GM06990 (cell line): ENCODE results near the gene ALAS1.

Experiments used
- DNase-seq: peaks from one replicate; pipeline ENCODE4 v3.0.0-alpha.2; 2011; ENCODE audit not compliant: insufficient read length; ENCODE audit errors: extremely low read depth
- H3K27me3 ChIP-seq: replicated peaks from 2 replicates; pipeline ENCODE4 v1.6.0; 2011; ENCODE audit warnings: low read length; ENCODE audit not compliant: control insufficient read depth, insufficient read depth
- H3K36me3 ChIP-seq: 2 replicates; pipeline ENCODE4 v1.5.1; 2011; ENCODE audit warnings: low read length; ENCODE audit not compliant: control insufficient read depth, insufficient read depth
- H3K4me3 ChIP-seq: replicated peaks from 2 replicates; pipeline ENCODE4 v1.5.1; 2011; ENCODE audit warnings: low read depth, mild to moderate bottlenecking, control low read depth, low read length
- CTCF ChIP-seq: IDR thresholded peaks from 2 replicates; pipeline ENCODE4 v1.5.1; 2011; ENCODE audit warnings: low read length, control low read depth, mild to moderate bottlenecking, inconsistent platforms; ENCODE audit not compliant: insufficient read depth, poor library complexity, severe bottlenecking

Gene ALAS1

GRCh38 chr3:52205727-52206372 is 7.9 kb downstream of the ALAS1 start:
- H3K36me3 ChIP-seq, result peaks cover 31% of the 10 kb centered on the region
- H3K4me3 ChIP-seq, result no peak overlapping the region
- no peak for TF ChIP-seq CTCF
- no peak for DNase-seq
- H3K27me3 ChIP-seq, result no peaks in the 10 kb centered on the region

DNA sequence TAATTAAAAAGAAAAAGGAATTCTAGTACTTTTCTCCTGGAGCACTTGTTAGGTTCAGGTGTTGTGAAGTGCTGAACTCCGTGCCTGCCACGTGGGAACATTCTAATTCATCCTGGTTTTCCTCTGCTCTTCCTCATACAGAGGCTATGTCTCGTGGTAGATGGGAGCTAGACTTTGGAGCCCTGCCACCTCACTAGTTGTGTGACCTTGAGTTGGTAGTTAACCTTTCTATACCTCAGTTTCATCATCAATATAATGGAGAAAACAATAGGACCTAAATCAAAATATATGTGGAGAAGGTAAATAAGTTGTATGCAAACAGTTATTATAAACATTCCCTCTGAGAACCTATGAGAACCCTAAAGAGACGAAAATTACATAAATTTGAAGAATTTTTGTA is 10.6 kb downstream of the ALAS1 start:
- peaks cover 42% of the 10 kb centered on the region for H3K36me3 ChIP-seq
- DNase-seq, result no peak
- TF ChIP-seq CTCF, result no peak
- no peak overlapping the region for H3K4me3 ChIP-seq
- no peaks in the 10 kb centered on the region for H3K27me3 ChIP-seq

- Histone ChIP-seq H3K27me3 (no peaks in the 10 kb centered on the region), H3K4me3 (no peak overlapping the region), H3K36me3 (peaks cover 39% of the 10 kb centered on the region)
- no peak for DNase-seq
- no peak for TF ChIP-seq CTCF
Measured at GRCh38 chr3:52210037-52210436, 12.1 kb downstream of the ALAS1 start.

DNA sequence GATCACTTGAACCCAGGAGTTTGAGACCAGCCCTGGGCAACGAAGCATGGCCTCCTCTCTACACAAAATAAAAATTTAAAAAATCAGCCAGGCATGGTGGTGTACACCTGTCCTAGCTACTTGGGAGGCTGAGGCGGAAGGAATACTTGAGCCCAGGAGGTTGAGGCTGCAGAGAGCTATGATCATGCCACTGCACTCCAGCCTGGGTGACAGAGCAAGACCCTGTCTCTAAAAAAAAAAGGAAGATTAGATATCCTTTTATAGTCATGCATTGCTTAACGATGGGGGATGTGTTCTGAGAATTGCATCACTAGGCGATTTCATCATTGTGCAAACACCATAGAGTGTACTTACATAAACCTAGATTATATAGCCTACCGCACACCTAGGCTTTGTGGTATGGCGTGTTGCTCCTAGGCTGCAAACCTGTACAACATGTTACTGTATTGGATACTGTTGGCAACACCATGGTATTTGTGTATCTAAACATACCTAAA is 12.6 kb downstream of the ALAS1 start:
- Histone ChIP-seq H3K27me3 (no peaks in the 10 kb centered on the region), H3K36me3 (peaks cover 44% of the 10 kb centered on the region), H3K4me3 (no peak overlapping the region)
- TF ChIP-seq CTCF, result no peak
- no peak for DNase-seq

- DNase-seq, result no peak
- Histone ChIP-seq H3K27me3 (no peaks in the 10 kb centered on the region), H3K36me3 (peaks cover 40% of the 10 kb centered on the region), H3K4me3 (no peak overlapping the region)
- TF ChIP-seq CTCF, result no peak
Measured at GRCh38 chr3:52211268-52211891, 13.4 kb downstream of the ALAS1 start.

DNA sequence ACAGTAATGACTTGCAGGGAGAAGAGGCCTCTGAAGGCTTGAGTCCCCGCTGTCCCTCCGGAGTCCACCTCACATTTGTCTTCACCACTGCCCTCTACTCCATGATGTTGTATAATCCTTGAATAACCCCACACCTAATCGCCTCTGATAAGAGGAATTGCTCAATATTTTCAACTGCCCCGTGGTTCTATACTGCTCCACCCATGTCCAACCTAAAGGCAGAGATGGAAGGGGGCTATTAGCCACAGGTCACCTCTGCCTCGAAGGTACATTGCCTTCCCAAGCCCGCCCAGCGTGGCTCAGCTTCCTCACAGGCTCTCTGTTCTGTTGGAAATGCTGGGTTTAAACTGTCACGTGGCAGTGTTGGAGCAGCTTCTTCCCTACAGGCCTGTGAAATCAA is 15.0 kb downstream of the ALAS1 start:
- Histone ChIP-seq H3K27me3 (no peaks in the 10 kb centered on the region), H3K4me3 (no peak overlapping the region), H3K36me3 (peaks cover 39% of the 10 kb centered on the region)
- DNase-seq, result no peak
- no peak for TF ChIP-seq CTCF
